ENCODE data around the gene ASAP2.

DNA sequence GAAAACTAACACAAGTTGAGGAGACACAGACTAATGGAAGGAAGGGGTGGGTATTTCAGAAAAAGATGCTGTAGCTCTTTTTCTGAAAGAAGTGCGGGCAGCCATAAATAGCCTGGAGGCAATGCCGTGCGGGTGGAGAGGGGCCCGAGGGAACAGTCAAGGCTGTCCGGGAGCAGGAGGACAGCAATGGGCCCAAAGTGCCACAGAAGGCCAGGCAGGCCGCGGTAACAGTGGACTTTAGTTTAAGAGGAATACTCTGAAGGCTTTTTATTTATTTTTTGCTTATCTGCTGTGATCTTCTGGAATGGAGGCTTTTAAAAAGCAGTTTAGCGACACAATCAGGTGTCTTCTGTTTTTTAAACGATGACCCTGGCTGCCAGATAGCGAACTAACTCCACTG lies 213.9 kb downstream of the ASAP2 start:
- TF ChIP-seq POLR2AphosphoS5 (IDR thresholded peaks at IDR 0.05; ENCODE audit: borderline replicate concordance, low read depth, low read length) (no peak), EZH2 (IDR thresholded peaks at IDR 0.05) (no peak), FOXP2 (optimal IDR thresholded peaks at IDR 0.05; ENCODE audit: control extremely low read depth, extremely low read length, insufficient read depth) (no peak)

All from SK-N-MC (cell line).